Measurements from ENCODE around the gene SAMD11.
"Not testable (repeated sequence)": the region's sequence is repeated elsewhere in the genome, so short reads cannot be mapped to it uniquely, and the experiment has no call there.

Gene SAMD11

DNA sequence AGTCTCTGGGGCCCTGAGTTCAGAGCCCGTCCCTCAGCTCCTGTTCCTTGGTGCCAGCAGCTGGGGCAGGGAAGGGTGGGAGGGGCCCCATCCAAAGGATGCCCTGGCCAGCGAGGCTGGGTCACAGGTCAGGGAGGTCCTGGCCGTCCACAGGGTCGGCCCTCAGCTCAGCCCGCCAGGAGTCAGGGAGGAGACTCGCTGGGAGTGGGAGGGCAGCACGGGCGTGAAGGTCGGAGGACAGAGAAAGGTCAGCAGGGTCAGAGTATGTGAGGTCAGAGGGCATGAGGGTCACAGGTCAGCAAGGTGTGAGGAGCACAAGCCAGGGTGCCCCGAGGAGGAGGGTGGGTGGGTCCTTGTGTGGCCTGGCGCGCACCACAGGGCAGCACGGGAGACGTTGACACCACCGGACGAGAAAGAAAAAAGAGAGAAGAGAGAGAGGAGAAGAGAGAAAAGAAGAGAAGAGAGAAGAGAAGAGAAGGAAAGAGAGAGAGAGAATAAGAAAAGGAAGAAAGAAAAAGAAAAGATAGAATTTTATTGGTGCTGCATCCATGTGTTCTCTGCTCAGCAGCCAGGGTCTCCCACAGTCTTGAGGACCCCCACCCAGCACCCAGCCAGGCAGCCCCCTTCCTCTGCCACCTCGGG is 51.1 kb downstream of the SAMD11 start:
- no peak for DNase-seq (ENCODE audit: low read depth)

DNA sequence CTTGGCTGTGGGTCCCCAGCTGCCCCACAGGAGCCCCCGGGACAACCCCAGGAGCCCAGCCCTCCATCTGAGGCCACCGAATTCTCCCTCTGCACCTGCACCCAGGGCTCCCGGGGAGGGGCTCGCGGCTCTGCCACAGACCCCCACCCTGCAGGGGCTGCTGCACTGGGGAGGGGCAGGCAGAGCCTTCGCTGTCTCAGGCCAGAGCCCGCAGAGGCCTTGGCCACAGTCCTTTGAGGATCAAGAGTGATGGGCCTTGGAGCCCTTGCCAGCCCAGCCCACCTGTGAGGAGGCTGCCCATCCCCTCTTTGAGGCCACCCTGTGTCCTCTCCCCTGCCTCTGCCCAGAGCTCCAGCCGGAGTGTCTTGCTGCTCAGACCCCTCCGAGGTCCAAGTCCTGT is 51.6 kb downstream of the SAMD11 start:
- no peak for DNase-seq (ENCODE audit: low read depth)

GRCh38 chr1:975896-976683 is 52.4 kb downstream of the SAMD11 start:
- DNase-seq (ENCODE audit: low read depth) = peak; percentile 76

GRCh38 chr1:976791-977190 is 53.1 kb downstream of the SAMD11 start:
- DNase-seq (ENCODE audit: low read depth) = not testable (repeated sequence)

- DNase-seq (ENCODE audit: low read depth) = no peak
Observed at GRCh38 chr1:978069-978834, 54.5 kb downstream of the SAMD11 start.

DNA sequence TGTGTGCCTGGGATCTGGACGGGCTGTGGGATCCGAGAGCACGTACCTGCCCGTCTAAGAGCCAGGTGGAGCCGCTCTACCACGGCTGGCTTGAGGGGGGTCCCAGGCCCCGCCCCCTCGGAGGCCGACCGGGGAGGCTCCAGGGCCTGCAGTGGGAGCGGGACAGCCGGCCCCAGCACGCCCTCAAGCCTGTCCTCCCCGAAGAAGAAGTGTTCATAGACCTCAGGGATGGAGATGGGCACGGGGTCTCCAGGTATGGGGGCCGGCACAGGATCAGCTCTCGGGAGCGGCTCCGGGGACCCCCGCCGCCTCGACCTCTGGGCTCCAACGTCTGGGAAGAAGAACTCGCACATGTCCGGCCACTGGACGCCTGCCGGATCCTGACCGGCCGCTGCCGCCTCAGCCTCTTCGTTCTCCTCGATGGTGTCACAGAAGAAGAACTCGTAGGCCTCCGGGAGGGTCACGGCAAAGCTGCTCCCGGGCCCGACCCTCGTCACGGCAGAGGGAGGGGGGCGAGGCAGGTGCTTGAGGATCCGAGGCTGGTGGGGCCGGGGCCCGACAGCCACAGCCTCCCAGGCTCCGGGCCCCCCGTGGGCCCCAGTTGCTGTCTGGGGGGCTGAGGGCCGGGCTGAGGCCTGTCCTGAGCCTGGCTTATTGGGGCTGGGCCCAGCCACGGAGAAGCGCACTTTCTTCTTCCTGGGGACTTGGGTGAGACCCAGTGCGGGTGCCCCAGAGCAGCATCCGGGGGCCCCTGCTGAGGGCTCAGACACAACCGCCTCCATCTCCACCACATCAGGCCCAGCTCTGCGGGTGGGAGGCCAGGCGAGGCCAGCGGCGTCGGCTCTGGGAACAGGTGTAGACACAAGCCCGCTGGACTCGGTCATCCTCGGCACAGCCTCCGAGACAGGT is 55.4 kb downstream of the SAMD11 start:
- DNase-seq (ENCODE audit: low read depth) = no peak

- no peak for DNase-seq (ENCODE audit: low read depth)
Observed at GRCh38 chr1:979744-980072, 56.0 kb downstream of the SAMD11 start.

DNA sequence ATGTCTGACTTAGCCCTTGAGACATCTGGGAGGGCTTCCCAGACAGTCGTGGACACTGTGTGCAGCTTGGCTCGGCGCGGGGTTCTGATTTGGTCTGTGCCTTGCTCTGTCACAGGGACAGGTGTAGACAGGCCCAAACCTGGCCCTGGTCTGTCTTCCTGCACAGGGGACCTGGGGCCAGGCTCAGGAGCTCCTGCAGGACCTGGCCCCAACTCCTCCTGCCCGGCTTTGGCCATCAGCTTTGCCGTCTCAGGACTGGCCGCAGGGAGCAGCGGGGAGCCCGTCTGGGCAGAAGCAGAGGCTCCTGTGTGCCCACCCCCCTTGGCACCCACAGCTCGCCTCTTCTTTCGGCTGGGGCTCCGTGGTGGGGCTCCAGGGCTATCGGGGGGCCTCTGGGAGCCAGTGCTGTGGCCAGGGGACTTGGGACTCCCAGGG is 56.4 kb downstream of the SAMD11 start:
- DNase-seq (ENCODE audit: low read depth) = no peak

GRCh38 chr1:980602-981395 is 57.1 kb downstream of the SAMD11 start:
- no peak for DNase-seq (ENCODE audit: low read depth)

DNA sequence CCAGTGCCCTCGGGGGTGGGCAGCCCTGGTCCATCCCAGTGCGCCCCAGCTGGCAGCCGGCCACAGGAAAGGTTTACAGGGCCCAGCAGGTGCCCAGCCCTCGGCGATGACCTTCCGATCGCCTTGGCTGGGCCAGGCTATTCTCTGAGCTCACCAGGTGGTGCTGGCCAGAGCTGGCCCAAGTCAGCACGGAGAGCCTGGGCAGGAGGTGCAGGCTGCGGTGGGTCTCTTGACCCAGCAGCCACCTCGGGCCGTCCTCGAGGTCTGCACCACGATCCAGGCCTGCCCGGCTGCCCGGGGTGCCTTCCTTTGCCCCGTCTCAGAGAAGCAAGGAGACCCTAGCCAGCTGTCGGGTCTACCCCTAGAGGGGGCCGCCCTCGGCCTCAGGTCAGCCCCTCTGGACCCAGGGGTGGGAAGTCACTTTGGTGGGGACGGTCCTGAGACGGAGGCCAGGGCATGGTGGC is 57.8 kb downstream of the SAMD11 start:
- no peak for DNase-seq (ENCODE audit: low read depth)

- DNase-seq (ENCODE audit: low read depth) = no peak
Observed at GRCh38 chr1:981955-982558, 58.3 kb downstream of the SAMD11 start, which contains the start of gene PERM1. Gene PERM1 (minus strand): TSS chr1:982093. CDS start chr1:981029, 1,064 bp downstream.

DNA sequence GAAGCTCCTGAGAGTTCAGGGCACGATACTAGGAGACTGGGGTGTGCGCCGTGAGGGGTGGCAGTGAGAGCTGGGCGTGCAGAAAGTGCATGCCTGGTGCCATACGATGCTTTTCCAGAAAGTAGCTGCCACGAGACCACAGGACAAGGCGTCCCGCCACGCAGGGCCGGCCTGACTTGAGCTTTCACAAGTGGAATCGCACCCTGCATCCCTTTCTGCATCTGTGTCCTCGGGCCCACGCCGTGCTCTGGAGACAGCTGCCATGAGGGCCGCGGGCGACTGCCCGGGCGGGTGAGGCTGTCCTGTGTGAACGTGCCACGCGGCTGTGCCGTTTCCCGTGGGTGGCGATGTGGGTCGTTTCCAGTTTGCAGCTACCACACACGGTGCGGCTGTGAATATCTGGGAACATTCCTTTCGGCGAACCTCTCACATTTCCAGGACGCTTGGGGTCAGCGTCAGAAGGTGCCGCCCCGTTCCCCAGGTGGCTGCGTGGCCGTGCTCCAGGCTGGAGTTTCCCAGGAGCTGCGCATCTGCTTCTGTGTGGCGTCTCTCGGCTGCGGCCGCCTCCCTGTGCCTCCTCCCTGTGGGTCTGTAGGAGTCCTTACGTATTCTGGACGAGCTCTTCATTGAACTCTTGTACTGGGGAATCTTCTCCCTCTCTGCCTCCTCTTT is 59.2 kb downstream of the SAMD11 start:
- no peak for DNase-seq (ENCODE audit: low read depth)

GRCh38 chr1:983798-984475 is 60.2 kb downstream of the SAMD11 start:
- DNase-seq (ENCODE audit: low read depth) = peak; percentile 42

DNA sequence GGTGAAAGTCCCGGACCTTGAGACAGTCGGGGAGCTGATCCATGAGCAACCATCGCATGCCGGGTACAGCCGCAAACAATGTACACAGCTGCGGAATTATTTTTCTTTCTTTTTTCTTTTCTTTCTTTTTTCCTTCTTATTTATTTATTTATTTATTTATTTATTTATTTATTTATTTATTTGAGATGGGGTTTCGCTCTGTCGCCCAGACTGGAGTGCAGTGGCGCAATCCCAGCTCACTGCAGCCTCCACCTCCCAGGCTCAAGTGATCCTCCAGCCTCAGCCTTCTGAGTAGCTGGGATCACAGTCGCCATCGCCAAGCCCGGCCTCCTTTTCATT is 60.7 kb downstream of the SAMD11 start:
- DNase-seq (ENCODE audit: low read depth) = no peak

DNA sequence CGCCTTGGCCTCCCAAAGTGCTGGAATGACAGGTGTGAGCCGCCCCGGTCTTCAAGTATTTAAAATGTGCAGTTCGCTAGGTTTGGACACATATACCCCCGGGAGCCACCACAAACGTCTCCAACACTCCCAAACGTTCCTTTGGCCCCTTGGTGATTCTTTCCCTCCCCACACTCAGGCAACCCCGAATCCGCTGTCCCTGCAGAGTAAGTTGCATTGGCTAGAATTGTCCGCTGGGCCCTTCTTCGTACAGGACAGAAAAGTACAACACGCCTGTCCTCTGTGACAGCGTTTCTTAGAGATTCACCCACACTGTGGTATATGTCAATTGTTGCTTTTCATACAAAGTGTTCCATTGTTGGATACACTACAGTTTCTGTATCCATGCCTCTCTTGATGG is 61.4 kb downstream of the SAMD11 start:
- DNase-seq (ENCODE audit: low read depth) = no peak

GRCh38 chr1:988061-988460 is 64.3 kb downstream of the SAMD11 start:
- DNase-seq (ENCODE audit: low read depth) = not testable (repeated sequence)

- DNase-seq (ENCODE audit: low read depth) = not testable (repeated sequence)
Observed at GRCh38 chr1:991275-991674, 67.6 kb downstream of the SAMD11 start.

DNA sequence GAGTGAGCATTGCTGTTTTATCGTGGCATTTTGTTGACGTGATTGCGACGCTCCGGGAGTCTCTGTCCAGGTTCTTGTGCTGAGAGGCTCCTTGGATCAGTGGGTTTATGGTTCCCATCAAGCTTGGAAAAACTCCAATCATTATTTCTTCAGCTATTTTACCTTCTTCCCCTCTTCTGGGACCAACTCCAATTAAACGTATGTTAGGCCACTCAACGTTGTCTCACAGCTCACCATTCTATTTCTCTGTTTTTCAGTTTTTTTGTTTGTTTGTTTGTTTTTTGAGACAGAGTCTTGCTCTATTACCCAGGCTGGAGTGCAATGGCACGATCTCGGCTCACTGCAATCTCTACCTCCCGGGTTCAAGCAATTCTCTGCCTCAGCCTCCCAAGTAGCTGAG is 68.2 kb downstream of the SAMD11 start:
- no peak for DNase-seq (ENCODE audit: low read depth)

GRCh38 chr1:992362-992761 is 68.6 kb downstream of the SAMD11 start:
- no peak for DNase-seq (ENCODE audit: low read depth)

All from EH (cell line).